HG02885 (cell line): ENCODE data around the gene SPDYE17.
"Not testable (repeated sequence)": the region's sequence is repeated elsewhere in the genome, so short reads cannot be mapped to it uniquely, and the experiment has no call there.

Experiments used
- ATAC-seq: cut with Tn5 transposase; IDR thresholded peaks from one replicate; pipeline ENCODE4 v1.9.1; 2021; ENCODE audit warnings: mild to moderate bottlenecking; ENCODE audit not compliant: unreplicated experiment, poor library complexity

Gene SPDYE17

GRCh38 chr7:76999474-77000107 lies 32.6 kb downstream of the SPDYE17 start:
- ATAC-seq, result not testable (repeated sequence)

- not testable (repeated sequence) for ATAC-seq
Observed at GRCh38 chr7:76998764-76999450, 33.3 kb downstream of the SPDYE17 start.

- ATAC-seq, result no peak
Observed at GRCh38 chr7:76998285-76998589, 33.9 kb downstream of the SPDYE17 start.

GRCh38 chr7:76997381-76998284 lies 34.5 kb downstream of the SPDYE17 start:
- no peak for ATAC-seq

GRCh38 chr7:76996932-76997331 lies 35.2 kb downstream of the SPDYE17 start:
- ATAC-seq, result not testable (repeated sequence)

- ATAC-seq, result not testable (repeated sequence)
Observed at GRCh38 chr7:76994286-76994685, 37.9 kb downstream of the SPDYE17 start.

GRCh38 chr7:76993831-76994230 lies 38.3 kb downstream of the SPDYE17 start:
- ATAC-seq, result not testable (repeated sequence)

- ATAC-seq, result not testable (repeated sequence)
Observed at GRCh38 chr7:76992871-76993270, 39.3 kb downstream of the SPDYE17 start.

GRCh38 chr7:76992204-76992603 lies 40.0 kb downstream of the SPDYE17 start:
- ATAC-seq, result not testable (repeated sequence)

- not testable (repeated sequence) for ATAC-seq
Observed at GRCh38 chr7:76990202-76990601, 42.0 kb downstream of the SPDYE17 start.

GRCh38 chr7:76985924-76986717 lies 46.0 kb downstream of the SPDYE17 start:
- not testable (repeated sequence) for ATAC-seq

- peak; percentile 99 for ATAC-seq
Observed at GRCh38 chr7:76984784-76985136, 47.4 kb downstream of the SPDYE17 start.

- ATAC-seq, result peak; percentile 17
Observed at GRCh38 chr7:76983937-76984783, 48.0 kb downstream of the SPDYE17 start.

GRCh38 chr7:76983333-76983732 lies 48.8 kb downstream of the SPDYE17 start:
- not testable (repeated sequence) for ATAC-seq

GRCh38 chr7:76982501-76982900 lies 49.7 kb downstream of the SPDYE17 start:
- not testable (repeated sequence) for ATAC-seq

GRCh38 chr7:76981187-76981970 lies 50.8 kb downstream of the SPDYE17 start:
- ATAC-seq, result not testable (repeated sequence)

GRCh38 chr7:76980576-76980975 lies 51.6 kb downstream of the SPDYE17 start:
- ATAC-seq, result not testable (repeated sequence)

- ATAC-seq, result not testable (repeated sequence)
Observed at GRCh38 chr7:76977761-76978367, 54.3 kb downstream of the SPDYE17 start.
